HG02588 (cell line): ENCODE data around the gene OR52E5.

Source experiments
- ATAC-seq: cut with Tn5 transposase; IDR thresholded peaks from one replicate; pipeline ENCODE4 v1.9.1; 2021; ENCODE audit warnings: mild to moderate bottlenecking, moderate library complexity; ENCODE audit not compliant: unreplicated experiment

Gene OR52E5

DNA sequence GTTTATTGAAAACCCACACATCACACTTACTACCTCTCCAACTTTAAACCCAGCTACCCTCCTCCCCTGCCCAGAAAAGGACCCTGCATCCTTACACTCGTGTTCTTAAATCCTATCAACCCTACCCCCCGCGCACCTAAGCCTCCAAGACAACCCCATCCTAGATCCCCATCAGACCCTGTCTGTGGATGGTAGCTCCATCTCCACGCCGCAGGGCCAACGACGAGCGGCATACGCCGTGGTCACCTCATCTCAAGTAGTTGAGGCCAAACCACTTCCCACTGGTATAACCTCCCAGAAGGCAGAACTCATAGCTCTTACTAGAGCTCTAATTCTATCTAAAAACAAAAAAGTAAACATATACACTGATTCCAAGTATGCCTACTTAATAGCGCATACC lies 39.7 kb downstream of the OR52E5 start:
- ATAC-seq = no peak

DNA sequence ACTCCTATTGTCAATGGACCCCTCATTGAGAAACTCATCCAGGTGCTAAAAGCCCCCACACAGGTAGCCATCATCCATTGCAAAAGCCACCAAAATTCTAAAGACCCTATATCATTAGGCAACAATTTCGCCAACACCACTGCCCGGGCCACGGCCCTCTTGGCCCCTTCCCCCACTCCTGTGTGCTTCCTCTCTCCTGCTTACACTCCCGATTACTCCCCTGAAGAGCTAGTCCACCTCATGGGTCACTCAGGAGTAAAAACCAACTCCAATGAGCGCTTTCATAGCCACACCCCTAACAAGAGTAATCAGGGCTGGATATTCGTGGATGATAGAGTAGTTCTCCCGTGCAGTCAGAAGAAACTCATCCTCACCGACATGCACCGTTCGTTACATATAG lies 40.1 kb downstream of the OR52E5 start:
- ATAC-seq = no peak

DNA sequence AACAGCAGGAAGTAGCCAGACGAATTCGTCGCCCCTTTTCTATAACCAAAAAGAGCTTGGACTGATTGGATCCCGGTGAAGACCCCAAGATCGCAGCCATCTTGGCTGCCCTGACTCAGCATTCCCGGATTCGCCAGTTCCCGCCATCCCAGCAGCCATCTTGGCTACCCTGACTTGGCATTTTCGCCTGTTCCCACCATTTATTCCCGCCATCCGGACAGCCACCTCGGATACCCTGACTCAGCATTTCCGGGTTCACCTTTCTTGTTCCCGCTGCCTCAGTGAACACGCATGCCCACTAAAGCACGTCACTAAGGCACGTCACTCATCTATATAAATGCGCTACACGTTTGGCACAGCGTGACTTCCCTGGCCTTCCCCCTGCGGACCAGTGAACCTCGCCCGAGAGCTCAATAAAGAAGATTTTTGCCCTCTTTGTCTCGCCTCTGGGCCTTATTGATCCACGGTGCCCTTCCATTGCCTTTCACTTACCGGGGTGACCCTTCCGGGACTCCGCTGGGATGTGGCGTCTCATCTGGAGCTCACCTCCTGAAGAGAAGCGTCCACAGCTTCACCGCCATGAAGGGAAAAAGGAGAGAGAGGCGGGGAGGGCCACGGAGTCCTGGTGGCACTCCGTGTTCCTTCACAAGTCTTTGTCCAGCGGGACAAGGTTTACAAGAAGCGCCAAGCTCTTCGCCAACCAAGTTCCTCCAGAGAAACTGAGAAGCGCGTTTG lies 45.0 kb downstream of the OR52E5 start:
- ATAC-seq = no peak

DNA sequence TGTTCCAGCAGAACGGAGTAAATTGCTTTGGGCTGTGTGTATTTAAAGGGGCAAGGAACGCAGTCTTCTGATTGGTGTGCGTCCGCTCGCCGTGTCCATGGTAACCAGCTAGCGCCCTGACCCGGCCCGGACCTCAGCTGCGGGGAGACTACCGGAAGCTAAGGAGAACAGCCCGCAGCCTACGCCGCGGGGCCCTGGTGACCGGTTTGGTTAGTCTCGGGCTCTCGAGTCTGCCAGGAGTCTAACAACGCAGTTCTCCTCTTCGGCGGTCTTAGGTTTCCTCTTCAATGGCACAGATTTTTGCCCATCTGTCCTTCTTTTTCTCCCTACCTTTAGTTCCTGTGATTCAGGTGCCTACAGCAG lies 45.6 kb downstream of the OR52E5 start:
- ATAC-seq = no peak

DNA sequence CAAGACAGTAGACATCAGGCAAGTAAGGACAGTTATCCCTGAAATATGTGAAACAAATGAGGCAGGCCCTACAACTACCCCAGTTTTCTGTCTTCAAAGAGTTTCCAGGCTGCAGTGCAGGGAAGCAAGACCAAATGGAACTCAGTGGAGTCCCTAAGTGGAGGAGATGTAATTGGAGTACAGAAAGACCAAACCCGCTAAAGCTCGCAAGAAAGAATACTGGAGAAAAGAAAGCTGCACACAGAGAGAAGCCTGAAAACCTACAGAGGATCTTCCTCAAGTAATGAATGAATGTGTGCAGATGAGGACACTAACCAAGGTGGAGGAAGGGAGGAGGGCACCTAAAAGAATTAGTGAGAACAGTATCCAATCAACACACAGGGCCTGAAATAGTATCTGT lies 47.7 kb downstream of the OR52E5 start:
- no peak for ATAC-seq

DNA sequence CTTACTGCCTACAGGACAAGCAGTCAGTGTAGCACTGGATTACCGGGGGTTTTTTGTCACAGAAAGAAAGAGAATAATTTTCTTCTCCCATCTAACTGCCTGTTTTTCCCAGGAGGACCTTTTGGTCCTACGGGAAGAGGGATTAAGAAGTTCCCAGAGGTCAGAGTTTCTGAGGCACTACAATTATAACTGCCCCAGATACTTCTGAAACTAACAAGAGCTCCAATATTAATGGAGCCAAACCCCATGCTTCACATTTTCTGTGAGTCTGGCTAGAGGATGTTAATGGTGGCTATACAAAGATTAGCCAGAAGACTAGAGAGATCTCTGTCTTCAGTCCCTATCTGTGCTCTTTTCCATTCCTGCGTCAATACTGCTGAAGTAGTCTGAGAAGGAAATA lies 48.9 kb downstream of the OR52E5 start, which contains the start of gene OR56A3:
Gene OR56A3, plus strand, starts transcription at position 301 of the 400 bp plus-strand sequence. CDS start 5,096 bp downstream, outside the sequence.
- no peak for ATAC-seq
